Neural cell (in vitro differentiated cells): ENCODE measurements around the gene HIBADH.

ENCODE experiments used
- CTCF ChIP-seq: fragments of 450-650 bp; IDR thresholded peaks from 2 replicates; pipeline ENCODE4 v1.5.1; 2014; ENCODE audit warnings: antibody characterized with exemption, mild to moderate bottlenecking, moderate library complexity; ENCODE audit not compliant: poor library complexity, severe bottlenecking
- EP300 ChIP-seq: fragments of 450-650 bp; conservative IDR thresholded peaks from 2 replicates; pipeline ENCODE4 v1.6.1; 2014; ENCODE audit warnings: antibody characterized with exemption, mild to moderate bottlenecking, moderate library complexity; ENCODE audit not compliant: poor library complexity, severe bottlenecking
- MXI1 ChIP-seq: fragments of 450-650 bp; conservative IDR thresholded peaks from 2 replicates; pipeline ENCODE4 v1.6.1; 2014; ENCODE audit warnings: antibody characterized with exemption, mild to moderate bottlenecking; ENCODE audit not compliant: poor library complexity, severe bottlenecking
- POLR2AphosphoS5 ChIP-seq: IDR thresholded peaks from 2 replicates; pipeline ENCODE4 v1.6.1; 2012
- RAD21 ChIP-seq: fragments of 450-650 bp; conservative IDR thresholded peaks from 2 replicates; pipeline ENCODE4 v1.6.1; 2014; ENCODE audit warnings: antibody characterized with exemption, mild to moderate bottlenecking, moderate library complexity
- REST ChIP-seq: IDR thresholded peaks from 2 replicates; pipeline ENCODE4 v1.6.1; 2012; ENCODE audit warnings: borderline replicate concordance

- no peak for TF ChIP-seq CTCF
- TF ChIP-seq POLR2AphosphoS5, result no peak
- TF ChIP-seq EP300, result no peak
- TF ChIP-seq MXI1, result no peak
- TF ChIP-seq REST, result no peak
- TF ChIP-seq RAD21, result no peak
These were observed 101.9 kb downstream of the HIBADH start for GRCh38 chr7:27560706-27561235.
